ENCODE data around the gene IGF2BP3.
"Not testable (repeated sequence)": the region's sequence is repeated elsewhere in the genome, so short reads cannot be mapped to it uniquely, and the experiment has no call there.

IGF2BP3 gene

DNA sequence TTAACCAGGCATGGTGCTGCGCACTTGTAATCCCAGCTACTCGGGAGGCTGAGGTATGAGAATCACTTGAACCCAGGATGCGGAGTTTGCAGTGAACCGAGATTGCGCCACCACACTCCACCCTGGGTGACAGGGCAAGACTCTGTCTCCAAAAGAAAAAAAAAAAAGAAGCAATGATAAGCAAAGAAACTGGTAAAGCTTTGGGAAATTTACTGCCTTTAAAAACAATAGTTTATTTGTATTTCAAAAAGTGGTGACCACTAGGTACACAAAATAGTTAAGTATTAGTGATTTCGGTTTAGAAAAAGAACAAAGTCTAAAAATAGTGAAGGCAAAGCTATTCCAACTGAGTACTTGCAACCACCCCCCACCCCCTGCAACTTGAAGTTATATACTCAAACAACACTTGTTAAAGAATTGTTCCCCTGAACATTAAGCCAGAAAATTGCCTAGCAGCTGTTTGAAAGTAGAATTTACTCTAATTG is 133.4 kb downstream of the IGF2BP3 start:
- Mint-ChIP-seq H3K27me3 (peaks cover 31% of the 10 kb centered on the region), H3K27ac (ENCODE audit: low read depth) (no peak overlapping the region), H3K9me3 (no peaks in the 10 kb centered on the region), H3K36me3 (ENCODE audit: insufficient read depth) (no peaks in the 10 kb centered on the region), H3K4me1 (no peaks in the 10 kb centered on the region), H3K4me3 (no peak overlapping the region)
- ATAC-seq (replicated peaks; ENCODE audit: extremely low read depth, poor library complexity, severe bottlenecking) (no peak), DNase-seq (ENCODE audit: low spot score in 2 of 2) (no peak)

DNA sequence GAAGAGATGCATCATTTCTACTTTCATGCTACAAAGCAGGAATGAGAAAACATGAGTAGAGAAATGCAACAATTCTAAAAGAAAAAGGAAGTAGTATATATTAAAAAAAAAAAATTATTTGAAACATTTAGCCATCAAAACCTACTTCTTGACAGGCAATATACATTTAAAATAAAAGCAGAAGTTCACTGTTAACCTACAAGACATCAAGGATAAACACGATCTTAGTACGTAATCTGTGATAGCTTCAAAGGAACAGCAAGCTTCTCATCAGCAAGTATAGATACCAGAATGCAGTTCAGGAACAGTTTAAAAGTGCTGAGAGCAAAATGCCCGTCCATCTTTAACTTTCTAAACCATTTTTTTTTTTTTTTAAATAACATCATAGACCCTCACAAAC is 134.2 kb downstream of the IGF2BP3 start:
- H3K36me3 Mint-ChIP-seq (ENCODE audit: insufficient read depth) = no peaks in the 10 kb centered on the region
- no peak for ATAC-seq (replicated peaks; ENCODE audit: extremely low read depth, poor library complexity, severe bottlenecking)
- no peak for DNase-seq (ENCODE audit: low spot score in 2 of 2)
- H3K9me3 Mint-ChIP-seq = no peaks in the 10 kb centered on the region
- H3K27me3 Mint-ChIP-seq = peaks cover 31% of the 10 kb centered on the region
- no peak overlapping the region for H3K4me3 Mint-ChIP-seq
- H3K4me1 Mint-ChIP-seq = no peaks in the 10 kb centered on the region
- H3K27ac Mint-ChIP-seq (ENCODE audit: low read depth) = no peak overlapping the region

DNA sequence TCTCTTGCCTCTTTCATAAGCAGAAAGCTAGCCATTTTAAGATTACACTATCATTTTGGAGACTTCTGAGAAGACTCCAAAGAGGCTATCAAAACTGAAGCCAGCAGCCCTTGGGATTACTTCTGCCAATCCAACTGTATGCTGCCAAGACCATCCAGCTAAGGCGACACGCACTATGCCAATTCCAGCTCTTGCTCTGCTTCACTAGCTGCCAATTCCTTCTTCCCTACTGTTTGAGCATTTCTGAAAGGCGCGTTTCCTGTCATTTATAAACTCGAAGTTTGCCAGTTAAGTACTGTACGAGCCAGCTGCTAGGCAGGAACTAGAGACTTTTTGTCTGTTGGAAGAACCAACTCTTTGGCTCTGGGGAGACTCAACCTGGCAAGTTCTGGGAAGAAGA is 134.7 kb downstream of the IGF2BP3 start:
- Mint-ChIP-seq H3K27ac (ENCODE audit: low read depth) (no peak overlapping the region), H3K9me3 (no peaks in the 10 kb centered on the region), H3K36me3 (ENCODE audit: insufficient read depth) (no peaks in the 10 kb centered on the region), H3K27me3 (peaks cover 31% of the 10 kb centered on the region), H3K4me3 (no peak overlapping the region), H3K4me1 (no peaks in the 10 kb centered on the region)
- DNase-seq (ENCODE audit: low spot score in 2 of 2) (no peak), ATAC-seq (replicated peaks; ENCODE audit: extremely low read depth, poor library complexity, severe bottlenecking) (no peak)

DNA sequence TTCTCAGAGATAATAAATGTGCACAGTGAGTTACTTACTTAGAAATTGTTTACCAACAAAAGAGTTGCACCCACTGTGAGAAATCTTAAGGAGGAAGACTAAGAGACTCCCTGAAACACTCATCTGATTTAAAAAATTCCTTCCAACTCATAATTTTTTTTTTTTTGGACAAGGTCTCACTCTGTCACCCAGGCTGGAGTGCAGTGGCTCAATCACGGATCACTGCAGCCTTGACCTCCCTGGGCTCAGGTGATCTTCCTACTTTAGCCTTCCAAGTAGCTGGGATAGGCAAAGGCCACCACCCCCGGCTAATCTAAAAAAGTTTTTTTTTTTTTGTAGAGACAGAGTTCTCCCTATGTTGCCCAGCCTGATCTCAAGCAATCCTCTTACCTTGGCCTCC is 135.2 kb downstream of the IGF2BP3 start:
- no peaks in the 10 kb centered on the region for H3K36me3 Mint-ChIP-seq (ENCODE audit: insufficient read depth)
- H3K4me3 Mint-ChIP-seq = no peak overlapping the region
- no peak overlapping the region for H3K27ac Mint-ChIP-seq (ENCODE audit: low read depth)
- DNase-seq (ENCODE audit: low spot score in 2 of 2) (no peak), ATAC-seq (replicated peaks; ENCODE audit: extremely low read depth, poor library complexity, severe bottlenecking) (no peak)
- no peaks in the 10 kb centered on the region for H3K4me1 Mint-ChIP-seq
- peaks cover 31% of the 10 kb centered on the region for H3K27me3 Mint-ChIP-seq
- no peaks in the 10 kb centered on the region for H3K9me3 Mint-ChIP-seq

DNA sequence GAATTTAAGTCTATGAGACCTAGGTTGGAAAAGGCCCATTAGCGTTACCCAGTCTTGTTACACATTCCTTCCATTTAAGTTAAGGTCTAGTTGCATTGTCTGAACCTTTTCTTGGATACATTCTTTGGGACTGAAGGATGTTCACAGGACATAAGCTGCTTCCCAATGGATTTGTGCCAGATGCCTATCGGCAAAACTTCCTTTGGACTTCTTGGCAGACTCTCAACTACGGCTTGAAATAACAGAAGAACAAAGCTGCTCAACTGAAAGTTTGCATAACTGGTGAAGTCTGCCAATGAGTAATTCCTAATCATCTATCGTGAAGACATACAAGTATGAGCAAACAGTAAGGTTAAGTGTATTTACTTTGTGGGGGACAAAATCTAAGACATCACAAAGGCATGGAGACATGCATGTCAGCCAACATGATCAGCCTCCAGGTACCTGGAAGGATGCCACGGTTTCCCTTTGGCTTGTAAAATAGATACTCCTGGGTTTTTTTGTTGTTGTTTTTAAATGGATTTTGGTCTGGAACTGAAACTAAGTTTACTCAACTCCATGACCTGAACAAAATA is 135.7 kb downstream of the IGF2BP3 start:
- H3K36me3 Mint-ChIP-seq (ENCODE audit: insufficient read depth) = no peaks in the 10 kb centered on the region
- ATAC-seq (replicated peaks; ENCODE audit: extremely low read depth, poor library complexity, severe bottlenecking) = no peak
- no peak overlapping the region for H3K27ac Mint-ChIP-seq (ENCODE audit: low read depth)
- H3K27me3 Mint-ChIP-seq = peaks cover 31% of the 10 kb centered on the region
- H3K4me3 Mint-ChIP-seq = no peak overlapping the region
- H3K9me3 Mint-ChIP-seq = no peaks in the 10 kb centered on the region
- DNase-seq (ENCODE audit: low spot score in 2 of 2) = no peak
- no peaks in the 10 kb centered on the region for H3K4me1 Mint-ChIP-seq

DNA sequence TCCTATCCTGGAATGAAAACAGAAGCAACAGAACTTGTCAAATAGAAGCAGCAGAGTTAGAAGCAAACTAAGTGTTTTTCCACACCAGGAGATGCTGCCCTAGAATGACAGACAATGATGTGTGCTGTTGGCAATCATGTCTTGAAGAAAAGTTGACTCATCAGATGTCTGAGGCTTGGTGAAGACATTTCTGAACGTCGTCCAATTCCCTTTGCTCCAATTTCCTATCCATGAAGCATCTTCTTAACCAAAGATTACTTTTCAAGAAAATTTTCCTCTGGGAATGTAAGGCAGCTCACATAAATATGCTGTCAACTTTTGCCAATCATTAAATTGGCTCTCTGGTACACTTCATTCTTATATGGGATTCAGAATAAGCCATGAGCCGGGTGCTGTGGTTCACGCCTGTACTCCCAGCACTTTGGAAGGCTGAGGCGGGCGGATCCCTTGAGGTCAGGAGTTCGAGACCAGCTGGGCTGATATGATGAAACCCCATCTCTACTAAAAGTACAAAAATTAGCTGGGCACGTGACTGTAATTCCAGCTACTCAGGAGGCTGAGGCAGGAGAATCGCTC is 136.5 kb downstream of the IGF2BP3 start:
- H3K36me3 Mint-ChIP-seq (ENCODE audit: insufficient read depth) = no peaks in the 10 kb centered on the region
- H3K27me3 Mint-ChIP-seq = peaks cover 31% of the 10 kb centered on the region
- no peak for ATAC-seq (replicated peaks; ENCODE audit: extremely low read depth, poor library complexity, severe bottlenecking)
- no peak overlapping the region for H3K4me3 Mint-ChIP-seq
- no peak for DNase-seq (ENCODE audit: low spot score in 2 of 2)
- H3K27ac Mint-ChIP-seq (ENCODE audit: low read depth) = no peak overlapping the region
- no peaks in the 10 kb centered on the region for H3K9me3 Mint-ChIP-seq
- H3K4me1 Mint-ChIP-seq = no peaks in the 10 kb centered on the region

DNA sequence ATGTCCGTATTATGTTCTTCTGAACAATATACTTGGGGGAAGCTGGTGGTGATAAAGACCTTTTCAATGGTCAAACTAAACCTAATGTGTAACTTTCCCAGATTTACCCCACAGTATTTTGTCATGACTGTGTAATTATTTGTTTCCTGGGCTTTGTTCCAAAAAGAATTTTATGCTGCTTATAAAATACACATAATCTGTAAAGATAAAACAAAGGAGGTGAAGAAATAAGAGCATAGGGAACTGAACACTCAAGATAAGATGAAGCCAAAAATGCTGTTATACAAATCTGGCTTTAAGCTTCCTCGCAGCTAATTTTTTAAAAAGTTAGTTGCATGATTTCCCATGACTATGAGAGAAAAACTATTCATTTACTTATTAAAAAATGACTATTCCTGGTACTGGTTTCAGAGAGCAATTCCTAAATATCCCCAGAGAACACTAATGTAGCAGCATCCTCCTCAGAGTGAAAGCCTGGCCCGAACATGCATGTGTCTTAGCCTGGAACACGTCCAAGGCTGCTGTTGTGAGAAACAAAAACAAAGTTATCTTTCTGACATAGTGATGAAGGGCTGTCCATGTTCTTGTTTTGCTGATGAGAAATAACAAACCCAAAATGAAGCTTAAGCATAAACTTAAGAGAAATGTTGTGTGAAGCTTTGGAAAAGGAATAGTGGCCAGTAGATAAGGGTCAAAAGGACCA is 137.2 kb downstream of the IGF2BP3 start:
- Mint-ChIP-seq H3K4me3 (no peak overlapping the region), H3K36me3 (ENCODE audit: insufficient read depth) (no peaks in the 10 kb centered on the region), H3K4me1 (no peaks in the 10 kb centered on the region), H3K27ac (ENCODE audit: low read depth) (no peak overlapping the region), H3K9me3 (no peaks in the 10 kb centered on the region), H3K27me3 (peaks cover 29% of the 10 kb centered on the region)
- ATAC-seq (replicated peaks; ENCODE audit: extremely low read depth, poor library complexity, severe bottlenecking) (no peak), DNase-seq (ENCODE audit: low spot score in 2 of 2) (no peak)

DNA sequence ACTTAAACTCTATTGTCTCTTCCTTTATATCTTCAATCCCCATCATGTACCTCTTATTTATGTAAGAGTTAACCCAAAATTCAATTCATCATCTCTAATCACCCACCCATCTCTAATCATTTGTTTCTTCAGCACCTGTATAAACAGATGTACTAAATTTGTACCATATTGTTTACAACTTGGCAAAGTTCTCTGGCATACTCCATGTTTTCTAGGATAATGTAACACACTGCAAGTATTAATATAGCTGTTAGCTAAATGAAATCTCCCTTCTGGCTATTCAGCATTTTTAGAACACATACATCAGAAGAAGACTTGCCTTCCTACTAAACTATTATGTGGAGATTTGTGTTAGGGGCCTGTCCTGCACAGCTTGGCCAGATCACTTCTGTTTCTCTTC is 138.1 kb downstream of the IGF2BP3 start:
- ATAC-seq (replicated peaks; ENCODE audit: extremely low read depth, poor library complexity, severe bottlenecking) (no peak), DNase-seq (ENCODE audit: low spot score in 2 of 2) (no peak)
- Mint-ChIP-seq H3K27ac (ENCODE audit: low read depth) (no peak overlapping the region), H3K4me3 (no peak overlapping the region), H3K9me3 (no peaks in the 10 kb centered on the region), H3K36me3 (ENCODE audit: insufficient read depth) (no peaks in the 10 kb centered on the region), H3K27me3 (peaks cover 21% of the 10 kb centered on the region), H3K4me1 (no peaks in the 10 kb centered on the region)

DNA sequence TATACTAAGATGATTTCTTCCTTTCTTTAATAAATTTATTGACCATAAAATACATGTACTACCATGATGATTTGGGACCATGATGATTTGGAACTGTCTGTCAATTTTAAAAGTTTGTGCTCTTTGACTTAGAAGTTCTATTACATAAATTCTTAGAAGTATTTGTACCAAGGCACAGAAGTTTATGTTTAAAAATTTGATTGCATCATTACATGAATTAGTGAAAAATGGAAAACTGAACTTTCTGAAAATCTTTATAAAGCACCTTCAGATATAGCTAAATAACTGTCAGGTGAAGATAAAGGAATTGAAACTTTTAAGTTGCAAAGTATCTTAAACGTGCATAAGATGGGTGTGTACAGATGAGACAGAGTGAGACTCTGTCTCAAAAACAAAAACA is 139.2 kb downstream of the IGF2BP3 start:
- no peaks in the 10 kb centered on the region for H3K4me1 Mint-ChIP-seq
- no peaks in the 10 kb centered on the region for H3K9me3 Mint-ChIP-seq
- DNase-seq (ENCODE audit: low spot score in 2 of 2) = no peak
- H3K4me3 Mint-ChIP-seq = no peak overlapping the region
- H3K27me3 Mint-ChIP-seq = peaks cover 19% of the 10 kb centered on the region
- no peak for ATAC-seq (replicated peaks; ENCODE audit: extremely low read depth, poor library complexity, severe bottlenecking)
- no peaks in the 10 kb centered on the region for H3K36me3 Mint-ChIP-seq (ENCODE audit: insufficient read depth)
- no peak overlapping the region for H3K27ac Mint-ChIP-seq (ENCODE audit: low read depth)

DNA sequence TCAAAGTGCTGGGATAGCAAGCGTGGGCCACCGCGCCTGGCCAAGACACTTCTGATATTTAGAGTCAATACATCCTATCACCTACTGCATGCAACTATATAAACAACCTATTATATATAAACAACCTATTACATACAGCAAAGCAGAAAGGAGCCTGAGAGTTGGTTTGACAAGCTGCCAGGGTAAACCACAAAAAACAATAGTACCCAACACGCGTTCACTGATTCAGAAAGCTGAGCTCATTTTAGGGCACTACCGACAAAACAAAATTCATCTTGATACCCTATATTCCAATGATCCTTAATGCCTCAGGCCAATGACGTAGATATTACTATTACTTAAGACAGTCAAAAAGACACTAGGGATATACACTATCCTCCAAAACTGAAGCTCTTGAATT is 154.9 kb downstream of the IGF2BP3 start:
- Mint-ChIP-seq H3K4me3 (no peak overlapping the region), H3K4me1 (no peaks in the 10 kb centered on the region), H3K9me3 (no peaks in the 10 kb centered on the region), H3K27me3 (peaks cover 7% of the 10 kb centered on the region), H3K36me3 (ENCODE audit: insufficient read depth) (peaks cover 1% of the 10 kb centered on the region), H3K27ac (ENCODE audit: low read depth) (no peak overlapping the region)
- ATAC-seq (replicated peaks; ENCODE audit: extremely low read depth, poor library complexity, severe bottlenecking) (no peak), DNase-seq (ENCODE audit: low spot score in 2 of 2) (no peak)

DNA sequence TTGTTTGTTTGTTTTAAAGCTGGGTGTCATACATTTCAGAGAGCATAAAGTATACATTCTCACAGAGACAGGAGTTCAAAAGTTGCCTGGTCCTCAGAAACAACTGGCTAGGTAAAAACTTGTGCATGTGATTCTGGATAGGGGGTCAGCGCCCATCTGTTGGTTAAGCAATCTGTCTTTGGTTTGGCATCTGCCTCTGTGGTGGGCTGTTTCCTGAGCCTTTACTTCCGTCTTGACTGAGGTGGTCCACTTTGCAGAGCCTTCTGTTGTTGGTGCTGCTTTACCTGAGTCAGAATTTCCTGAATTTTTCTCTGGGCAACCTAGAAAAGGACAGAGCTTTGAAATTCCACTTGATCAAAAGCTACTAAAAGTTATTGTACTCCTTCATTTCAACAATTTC is 158.2 kb downstream of the IGF2BP3 start:
- not testable (repeated sequence) for DNase-seq (ENCODE audit: low spot score in 2 of 2); H3K27ac Mint-ChIP-seq (ENCODE audit: low read depth); H3K4me1 Mint-ChIP-seq; H3K9me3 Mint-ChIP-seq; H3K27me3 Mint-ChIP-seq; H3K4me3 Mint-ChIP-seq; ATAC-seq (replicated peaks; ENCODE audit: extremely low read depth, poor library complexity, severe bottlenecking)
- H3K36me3 Mint-ChIP-seq (ENCODE audit: insufficient read depth) = peaks cover 14% of the 10 kb centered on the region

DNA sequence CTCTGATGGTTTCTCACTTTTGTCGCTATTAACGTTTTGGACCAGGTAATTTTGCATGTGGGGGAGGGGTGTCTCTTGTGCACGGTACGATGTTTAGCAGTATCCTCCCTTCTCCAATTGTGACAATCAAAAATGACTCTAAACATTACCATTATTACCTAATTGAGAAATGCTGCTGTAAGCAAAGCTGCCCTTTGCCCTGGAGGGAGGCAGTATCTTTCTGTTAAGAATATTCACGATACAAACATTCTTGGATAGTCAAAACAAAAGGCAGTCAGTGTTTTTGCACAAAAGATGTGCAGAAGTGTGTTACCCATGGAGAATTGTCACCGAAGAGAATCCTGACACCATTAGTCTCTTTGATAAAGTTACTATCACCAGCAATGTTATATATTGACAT is 161.5 kb downstream of the IGF2BP3 start:
- H3K27ac Mint-ChIP-seq (ENCODE audit: low read depth) = no peak overlapping the region
- H3K36me3 Mint-ChIP-seq (ENCODE audit: insufficient read depth) = peaks cover 38% of the 10 kb centered on the region
- no peaks in the 10 kb centered on the region for H3K27me3 Mint-ChIP-seq
- ATAC-seq (replicated peaks; ENCODE audit: extremely low read depth, poor library complexity, severe bottlenecking) (no peak), DNase-seq (ENCODE audit: low spot score in 2 of 2) (no peak)
- peaks cover 33% of the 10 kb centered on the region for H3K4me1 Mint-ChIP-seq
- no peak overlapping the region for H3K4me3 Mint-ChIP-seq
- H3K9me3 Mint-ChIP-seq = no peaks in the 10 kb centered on the region

DNA sequence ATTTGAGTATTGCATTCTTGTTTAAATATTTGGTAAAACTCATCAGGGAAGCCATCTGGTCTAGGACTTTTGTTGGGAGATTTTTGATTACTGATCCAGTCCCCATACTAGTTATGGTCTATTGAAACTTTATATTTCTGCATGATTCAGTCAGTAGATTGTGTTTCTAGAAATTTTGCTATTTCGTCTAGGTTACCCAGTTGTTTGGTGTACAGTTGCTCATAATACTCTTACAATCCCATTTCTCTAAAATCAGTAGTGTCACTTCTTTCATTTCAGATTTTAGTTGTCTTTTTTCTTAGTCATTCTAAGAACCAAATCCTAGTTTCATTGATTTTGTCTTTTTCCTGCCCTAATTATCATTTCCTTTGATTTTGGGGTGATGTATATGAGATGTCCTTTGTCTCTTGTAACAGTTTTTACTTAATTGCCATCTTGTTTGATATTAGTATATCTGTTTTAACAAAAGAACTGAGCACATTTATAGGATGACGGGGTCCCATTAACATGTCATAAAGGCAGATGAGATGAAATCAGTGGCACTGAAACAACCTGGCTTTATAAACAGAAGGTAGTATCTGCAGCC is 163.3 kb downstream of the IGF2BP3 start:
- Mint-ChIP-seq H3K4me1 (peaks cover 45% of the 10 kb centered on the region), H3K36me3 (ENCODE audit: insufficient read depth) (peaks cover 47% of the 10 kb centered on the region), H3K9me3 (no peaks in the 10 kb centered on the region), H3K27me3 (no peaks in the 10 kb centered on the region), H3K4me3 (no peak overlapping the region), H3K27ac (ENCODE audit: low read depth) (peak overlapping the region; percentile 67)
- ATAC-seq (replicated peaks; ENCODE audit: extremely low read depth, poor library complexity, severe bottlenecking) (no peak), DNase-seq (ENCODE audit: low spot score in 2 of 2) (no peak)

Data from central memory CD8-positive, alpha-beta T cell (primary cell).